ENCODE data around the gene EGFL7. TPM values are rescaled to one million over a fixed set of nuclear protein-coding genes. Genes with fewer than 3 reads are reported as not detected.

The EGFL7 gene
- total and polyA plus RNA-seq, 2 of the 13 experiments (the other 11 are each of a cell fraction or from before 2014, with no cell fraction given), result 0.20 to 5.1 TPM

DNA sequence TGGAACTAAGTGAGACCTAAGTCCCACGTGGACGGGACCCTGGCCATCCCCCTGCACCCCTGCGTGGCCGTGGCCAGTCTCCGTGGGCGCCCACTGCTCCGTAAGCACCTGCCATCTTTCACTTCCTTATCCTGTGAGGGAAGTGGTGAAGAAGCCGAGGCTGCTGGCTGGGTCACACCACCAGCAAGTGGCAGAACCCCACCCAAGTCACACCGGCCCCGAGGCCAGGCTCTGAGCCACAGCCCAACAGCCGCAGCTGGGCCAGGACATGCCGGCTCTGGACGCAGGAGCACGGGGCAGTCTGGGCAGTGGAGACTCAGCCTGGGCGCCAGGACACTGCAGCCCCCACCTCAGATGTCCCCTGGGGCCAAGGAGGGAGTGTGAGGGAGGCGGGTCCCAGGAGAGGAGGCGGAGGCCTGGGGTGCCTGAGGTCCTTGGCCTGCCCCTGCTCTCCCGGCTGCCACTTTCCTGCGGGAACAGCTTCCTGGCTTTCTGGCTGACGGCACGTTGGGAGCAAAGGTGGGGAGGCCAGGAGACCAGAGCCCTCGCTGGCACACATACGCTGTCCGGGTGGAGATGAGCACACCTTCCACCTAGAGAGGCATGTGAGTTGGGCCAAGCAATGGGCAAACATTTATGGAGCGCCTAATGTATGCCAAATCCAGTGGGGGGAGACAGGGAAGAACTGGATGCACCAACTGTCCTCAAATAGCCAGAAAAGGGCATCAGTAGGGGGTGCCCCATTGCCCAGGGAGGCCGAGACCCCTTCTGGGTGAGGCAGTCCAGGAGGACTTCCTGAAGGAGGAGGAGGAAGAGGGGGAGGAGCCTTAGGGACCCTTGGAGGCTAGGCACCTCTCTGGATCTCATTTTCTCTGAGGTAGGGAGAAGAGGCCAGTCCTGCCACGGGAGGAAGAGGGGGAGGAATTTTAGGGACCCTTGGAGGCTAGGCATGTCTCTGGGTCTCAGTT is 43.9 kb upstream of the EGFL7 start:
- intact Hi-C loops (cut with micrococcal nuclease; ENCODE audit: unreplicated experiment), result no loop called here
- POLR2A ChIA-PET, result no interaction called here
- H3K9me3 ChIP-seq (ENCODE audit: low read length), result no peaks in the 10 kb centered on the region
- WGBS (ENCODE audit: low lambda C conversion rate), result 32% methylated on average over 16 of the region's 27 CpGs
- ATAC-seq, result no peak
- CTCF ChIA-PET (ENCODE audit: low intra/inter-chr PET ratio, low total read pairs), result no interaction called here
- H3K4me2 ChIP-seq (ENCODE audit: low read depth, low read length), result peak overlapping the region; percentile 65
- no peaks in the 10 kb centered on the region for H3K36me3 ChIP-seq (replicated peaks in 1 of 2; ENCODE audit: control insufficient read depth in 1 of 2, insufficient read depth in 2 of 2, low read length in 2 of 2)
- FAIRE-seq, result no peak
- peaks cover 33 to 97% of the 10 kb centered on the region in 2 experiments for H3K27me3 ChIP-seq (ENCODE audit: control insufficient read depth in 1 of 2, insufficient read depth in 2 of 2, low read length in 2 of 2)
- H3K9ac ChIP-seq (ENCODE audit: insufficient read depth, low read depth, low read length), result no peak overlapping the region; the same call in 1 of the 2 replicates
- no peak overlapping the region for H3K27ac ChIP-seq (ENCODE audit: extremely low read length, insufficient read depth, low read length)
- BruUV-seq (replicated peaks), result no TSS peak
- no peak overlapping the region for H2AFZ ChIP-seq (ENCODE audit: low read length)
- H3K4me3 ChIP-seq (replicated peaks in 1 of 3; ENCODE audit: insufficient read depth in 1 of 3, low read depth in 2 of 3, low read length in 3 of 3), result peak overlapping the region in 1 of 3 experiments; percentile 62; a peak in 2 of 6 replicates
- no peak for DNase-seq (ENCODE audit: low spot score)
- in situ Hi-C loops (cut with HindIII; ENCODE audit: extremely low pct_ligation_motif_present, low pct_unique_long_range_greater_than_20kb), result no loop called here
- H3K79me2 ChIP-seq (ENCODE audit: insufficient read depth, low read length), result no peaks in the 10 kb centered on the region
- H4K20me1 ChIP-seq (ENCODE audit: insufficient read depth, low read length), result peaks cover 9% of the 10 kb centered on the region; the same call in 1 of the 2 replicates
- peaks cover 50% of the 10 kb centered on the region for H3K4me1 ChIP-seq (ENCODE audit: insufficient read depth, low read length)
- TF ChIP-seq ZNF891 (CRISPR knock-in tag; IDR thresholded peaks at IDR 0.05) (no peak; the same call in 1 of the 2 replicates), ZHX2 (IDR thresholded peaks at IDR 0.05; ENCODE audit: low read depth) (no peak), ZHX2 (CRISPR knock-in tag; IDR thresholded peaks at IDR 0.05; ENCODE audit: borderline replicate concordance) (no peak), HNF4G (IDR thresholded peaks at IDR 0.05; ENCODE audit: borderline replicate concordance, low read depth, low read length) (no peak), HNF4G (CRISPR knock-in tag; IDR thresholded peaks at IDR 0.05; ENCODE audit: borderline replicate concordance, low read depth) (no peak), TBX3 (IDR thresholded peaks at IDR 0.05; ENCODE audit: borderline replicate concordance) (no peak), DDIT3 (CRISPR knock-in tag; IDR thresholded peaks at IDR 0.05) (no peak), NFE2L1 (CRISPR knock-in tag; IDR thresholded peaks at IDR 0.05; ENCODE audit: borderline replicate concordance) (no peak), ZSCAN21 (CRISPR knock-in tag; IDR thresholded peaks at IDR 0.05; ENCODE audit: borderline replicate concordance) (no peak), HMG20A (CRISPR knock-in tag; IDR thresholded peaks at IDR 0.05; ENCODE audit: borderline replicate concordance) (no peak)
- TF ChIP-seq, protein P1, sequence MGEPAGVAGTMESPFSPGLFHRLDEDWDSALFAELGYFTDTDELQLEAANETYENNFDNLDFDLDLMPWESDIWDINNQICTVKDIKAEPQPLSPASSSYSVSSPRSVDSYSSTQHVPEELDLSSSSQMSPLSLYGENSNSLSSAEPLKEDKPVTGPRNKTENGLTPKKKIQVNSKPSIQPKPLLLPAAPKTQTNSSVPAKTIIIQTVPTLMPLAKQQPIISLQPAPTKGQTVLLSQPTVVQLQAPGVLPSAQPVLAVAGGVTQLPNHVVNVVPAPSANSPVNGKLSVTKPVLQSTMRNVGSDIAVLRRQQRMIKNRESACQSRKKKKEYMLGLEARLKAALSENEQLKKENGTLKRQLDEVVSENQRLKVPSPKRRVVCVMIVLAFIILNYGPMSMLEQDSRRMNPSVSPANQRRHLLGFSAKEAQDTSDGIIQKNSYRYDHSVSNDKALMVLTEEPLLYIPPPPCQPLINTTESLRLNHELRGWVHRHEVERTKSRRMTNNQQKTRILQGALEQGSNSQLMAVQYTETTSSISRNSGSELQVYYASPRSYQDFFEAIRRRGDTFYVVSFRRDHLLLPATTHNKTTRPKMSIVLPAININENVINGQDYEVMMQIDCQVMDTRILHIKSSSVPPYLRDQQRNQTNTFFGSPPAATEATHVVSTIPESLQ (CRISPR knock-in tag; conservative IDR thresholded peaks at IDR 0.05), result no peak
- TF ChIP-seq, protein P2, sequence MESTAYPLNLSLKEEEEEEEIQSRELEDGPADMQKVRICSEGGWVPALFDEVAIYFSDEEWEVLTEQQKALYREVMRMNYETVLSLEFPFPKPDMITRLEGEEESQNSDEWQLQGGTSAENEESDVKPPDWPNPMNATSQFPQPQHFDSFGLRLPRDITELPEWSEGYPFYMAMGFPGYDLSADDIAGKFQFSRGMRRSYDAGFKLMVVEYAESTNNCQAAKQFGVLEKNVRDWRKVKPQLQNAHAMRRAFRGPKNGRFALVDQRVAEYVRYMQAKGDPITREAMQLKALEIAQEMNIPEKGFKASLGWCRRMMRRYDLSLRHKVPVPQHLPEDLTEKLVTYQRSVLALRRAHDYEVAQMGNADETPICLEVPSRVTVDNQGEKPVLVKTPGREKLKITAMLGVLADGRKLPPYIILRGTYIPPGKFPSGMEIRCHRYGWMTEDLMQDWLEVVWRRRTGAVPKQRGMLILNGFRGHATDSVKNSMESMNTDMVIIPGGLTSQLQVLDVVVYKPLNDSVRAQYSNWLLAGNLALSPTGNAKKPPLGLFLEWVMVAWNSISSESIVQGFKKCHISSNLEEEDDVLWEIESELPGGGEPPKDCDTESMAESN (CRISPR knock-in tag; conservative IDR thresholded peaks at IDR 0.05), result no peak

Measured in HepG2 (cell line).